ENCODE results near the gene THRA. TPM values are rescaled to one million over a fixed set of nuclear protein-coding genes. Genes with fewer than 3 reads are reported as not detected.

The THRA gene
- total and polyA plus RNA-seq, 2 donors: 9.9 to 14.3 TPM

GRCh38 chr17:40035162-40035559 lies 27.6 kb upstream of the THRA start:
- Histone ChIP-seq H3K27me3 (ENCODE audit: control insufficient read depth in 2 of 2, insufficient read depth in 1 of 2, low read length in 1 of 2) (no peaks in the 10 kb centered on the region), H3K4me1 (ENCODE audit: control insufficient read depth in 2 of 2, insufficient read depth in 2 of 2, low read length in 2 of 2) (no peaks in the 10 kb centered on the region), H3K36me3 (ENCODE audit: control insufficient read depth in 2 of 2, insufficient read depth in 2 of 2, low read length in 1 of 2) (peaks cover 57 to 62% of the 10 kb centered on the region in 2 donors), H3K9me3 (ENCODE audit: control insufficient read depth in 2 of 2, insufficient read depth in 1 of 2, low read length in 1 of 2) (no peaks in the 10 kb centered on the region), H3K27ac (ENCODE audit: low read depth in 1 of 2, low read length in 1 of 2) (no peak overlapping the region), H3K4me3 (ENCODE audit: low read length in 2 of 2) (no peak overlapping the region)
- no peak for DNase-seq (ENCODE audit: low read depth in 6 of 9, low spot score in 9 of 9)
- WGBS: 95% methylated on average over 12 of the region's 12 CpGs

DNA sequence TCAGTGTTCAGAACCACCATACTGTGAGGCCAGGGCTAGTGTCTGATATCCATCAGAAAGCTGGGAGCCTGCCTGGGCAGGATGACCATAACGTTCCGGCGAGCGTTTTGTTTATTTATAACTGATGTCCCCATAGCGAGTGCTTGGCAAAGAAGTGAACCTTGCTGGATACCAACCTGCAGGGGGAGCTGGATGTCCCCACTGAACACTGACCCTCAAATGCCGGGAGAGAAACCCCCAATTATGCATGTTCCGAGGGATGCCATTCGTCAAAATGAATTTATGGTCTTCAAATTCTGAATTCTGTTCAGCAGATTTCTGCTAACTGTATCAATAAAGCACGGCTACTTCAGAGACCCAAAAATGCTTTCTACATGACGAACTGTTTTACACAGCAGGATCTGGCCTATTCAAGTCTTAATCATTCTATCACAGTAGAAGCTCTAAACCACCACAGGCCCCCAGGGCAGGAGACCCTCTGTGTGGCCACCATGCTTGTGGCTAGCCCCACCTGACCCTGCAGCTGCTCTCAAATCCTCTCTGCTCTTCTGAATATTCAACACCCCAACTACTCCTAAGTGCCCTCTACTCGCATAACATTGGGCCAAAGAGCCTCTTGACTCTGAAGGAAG lies 23.8 kb upstream of the THRA start:
- Histone ChIP-seq H3K36me3 (ENCODE audit: control insufficient read depth in 2 of 2, insufficient read depth in 2 of 2, low read length in 1 of 2) (peaks cover 33 to 36% of the 10 kb centered on the region in 2 donors), H3K27ac (ENCODE audit: low read depth in 1 of 2, low read length in 1 of 2) (no peak overlapping the region), H3K4me1 (ENCODE audit: control insufficient read depth in 2 of 2, insufficient read depth in 2 of 2, low read length in 2 of 2) (no peaks in the 10 kb centered on the region), H3K4me3 (ENCODE audit: low read length in 2 of 2) (no peak overlapping the region), H3K9me3 (ENCODE audit: control insufficient read depth in 2 of 2, insufficient read depth in 1 of 2, low read length in 1 of 2) (no peaks in the 10 kb centered on the region), H3K27me3 (ENCODE audit: control insufficient read depth in 2 of 2, insufficient read depth in 1 of 2, low read length in 1 of 2) (no peaks in the 10 kb centered on the region)
- 84% methylated on average over 11 of the region's 11 CpGs for WGBS
- DNase-seq (ENCODE audit: low read depth in 6 of 9, low spot score in 9 of 9): peak in 1 of 9 donors; percentile 12

DNA sequence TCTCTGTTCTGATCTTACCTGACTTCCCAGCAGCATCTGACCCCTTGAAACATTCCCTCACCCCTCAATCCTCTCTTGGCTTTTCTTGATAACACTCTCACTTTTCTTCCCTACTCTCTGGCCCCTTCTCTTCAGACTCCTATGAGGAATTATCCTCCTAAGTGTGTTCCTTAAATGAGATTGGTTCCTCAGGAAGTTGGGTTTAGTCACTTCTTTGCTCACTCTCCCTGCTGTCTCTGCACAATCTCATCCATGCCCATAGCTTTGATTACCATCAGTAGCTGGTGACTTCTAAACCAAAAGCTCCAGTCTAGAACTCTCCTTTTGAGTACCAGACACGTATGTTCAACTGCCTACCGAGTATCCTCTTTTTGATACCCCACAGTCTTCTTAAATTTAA lies 21.6 kb upstream of the THRA start:
- Histone ChIP-seq H3K9me3 (ENCODE audit: control insufficient read depth in 2 of 2, insufficient read depth in 1 of 2, low read length in 1 of 2) (no peaks in the 10 kb centered on the region), H3K27ac (ENCODE audit: low read depth in 1 of 2, low read length in 1 of 2) (no peak overlapping the region), H3K4me3 (ENCODE audit: low read length in 2 of 2) (no peak overlapping the region), H3K4me1 (ENCODE audit: control insufficient read depth in 2 of 2, insufficient read depth in 2 of 2, low read length in 2 of 2) (no peaks in the 10 kb centered on the region), H3K27me3 (ENCODE audit: control insufficient read depth in 2 of 2, insufficient read depth in 1 of 2, low read length in 1 of 2) (no peaks in the 10 kb centered on the region), H3K36me3 (ENCODE audit: control insufficient read depth in 2 of 2, insufficient read depth in 2 of 2, low read length in 1 of 2) (peaks cover 16 to 18% of the 10 kb centered on the region in 2 donors)
- DNase-seq (ENCODE audit: low read depth in 6 of 9, low spot score in 9 of 9): no peak
- 94% methylated on average over 2 of the region's 2 CpGs for WGBS

- Histone ChIP-seq H3K36me3 (ENCODE audit: control insufficient read depth in 2 of 2, insufficient read depth in 2 of 2, low read length in 1 of 2) (peaks cover 0 to 11% of the 10 kb centered on the region in 2 donors), H3K4me3 (ENCODE audit: low read length in 2 of 2) (no peak overlapping the region), H3K4me1 (ENCODE audit: control insufficient read depth in 2 of 2, insufficient read depth in 2 of 2, low read length in 2 of 2) (peaks cover 4 to 24% of the 10 kb centered on the region in 2 donors), H3K9me3 (ENCODE audit: control insufficient read depth in 2 of 2, insufficient read depth in 1 of 2, low read length in 1 of 2) (no peaks in the 10 kb centered on the region), H3K27me3 (ENCODE audit: control insufficient read depth in 2 of 2, insufficient read depth in 1 of 2, low read length in 1 of 2) (peaks cover 0 to 14% of the 10 kb centered on the region in 2 donors), H3K27ac (ENCODE audit: low read depth in 1 of 2, low read length in 1 of 2) (no peak overlapping the region)
- WGBS: 94% methylated on average over 6 of the region's 6 CpGs
- no peak for DNase-seq (ENCODE audit: low read depth in 6 of 9, low spot score in 9 of 9)
These were observed 6.3 kb upstream of the THRA start for GRCh38 chr17:40056379-40057015.

DNA sequence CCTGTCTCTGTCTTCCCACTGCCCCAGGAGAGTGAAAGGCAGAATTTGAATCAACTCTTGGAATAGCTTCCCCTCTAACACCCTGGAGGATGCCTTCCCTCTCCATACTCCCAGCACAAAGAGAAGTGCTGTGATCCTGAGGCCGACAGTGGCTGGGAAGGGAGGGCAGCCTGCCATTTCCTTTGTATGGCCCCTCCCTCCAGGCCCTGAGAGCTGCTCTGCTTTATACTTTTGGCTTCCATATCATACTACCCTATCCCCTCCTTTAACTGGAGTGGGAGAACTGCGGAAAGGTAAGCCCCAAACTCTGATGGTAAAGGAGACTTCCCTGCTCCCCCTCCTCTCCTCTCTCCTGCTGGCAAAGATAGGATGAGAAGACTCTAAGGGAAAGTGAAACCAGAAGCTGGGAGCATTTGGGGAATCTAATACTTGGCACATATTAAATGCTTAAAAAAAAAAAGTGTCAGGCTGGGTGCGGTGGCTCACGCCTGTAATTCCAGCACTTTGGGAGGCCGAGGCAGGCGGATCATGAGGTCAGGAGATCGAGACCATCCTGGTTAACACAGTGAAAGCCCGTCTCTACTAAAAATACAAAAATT lies 4.5 kb upstream of the THRA start:
- Histone ChIP-seq H3K4me1 (ENCODE audit: control insufficient read depth in 2 of 2, insufficient read depth in 2 of 2, low read length in 2 of 2) (peaks cover 8 to 32% of the 10 kb centered on the region in 2 donors), H3K9me3 (ENCODE audit: control insufficient read depth in 2 of 2, insufficient read depth in 1 of 2, low read length in 1 of 2) (no peaks in the 10 kb centered on the region), H3K4me3 (ENCODE audit: low read length in 2 of 2) (no peak overlapping the region), H3K27me3 (ENCODE audit: control insufficient read depth in 2 of 2, insufficient read depth in 1 of 2, low read length in 1 of 2) (peaks cover 0 to 26% of the 10 kb centered on the region in 2 donors), H3K27ac (ENCODE audit: low read depth in 1 of 2, low read length in 1 of 2) (peak overlapping the region; percentile 4 to 46), H3K36me3 (ENCODE audit: control insufficient read depth in 2 of 2, insufficient read depth in 2 of 2, low read length in 1 of 2) (peaks cover 0 to under 1% of the 10 kb centered on the region in 2 donors)
- no peak for DNase-seq (ENCODE audit: low read depth in 6 of 9, low spot score in 9 of 9)
- 88% methylated on average over 8 of the region's 8 CpGs for WGBS

- H3K9me3 ChIP-seq (ENCODE audit: control insufficient read depth in 2 of 2, insufficient read depth in 1 of 2, low read length in 1 of 2): no peaks in the 10 kb centered on the region
- no peak for DNase-seq (ENCODE audit: low read depth in 6 of 9, low spot score in 9 of 9)
- H3K27ac ChIP-seq (ENCODE audit: low read depth in 1 of 2, low read length in 1 of 2): no peak overlapping the region
- peaks cover 0 to 28% of the 10 kb centered on the region in 2 donors for H3K27me3 ChIP-seq (ENCODE audit: control insufficient read depth in 2 of 2, insufficient read depth in 1 of 2, low read length in 1 of 2)
- 97% methylated on average over 1 of the region's 1 CpG for WGBS
- H3K4me3 ChIP-seq (ENCODE audit: low read length in 2 of 2): no peak overlapping the region
- H3K4me1 ChIP-seq (ENCODE audit: control insufficient read depth in 2 of 2, insufficient read depth in 2 of 2, low read length in 2 of 2): peaks cover 4 to 33% of the 10 kb centered on the region in 2 donors
- no peaks in the 10 kb centered on the region for H3K36me3 ChIP-seq (ENCODE audit: control insufficient read depth in 2 of 2, insufficient read depth in 2 of 2, low read length in 1 of 2)
These were observed 3.9 kb upstream of the THRA start for GRCh38 chr17:40058865-40059264.

- H3K4me3 ChIP-seq (ENCODE audit: low read length in 2 of 2): no peak overlapping the region
- peaks cover 0 to 28% of the 10 kb centered on the region in 2 donors for H3K27me3 ChIP-seq (ENCODE audit: control insufficient read depth in 2 of 2, insufficient read depth in 1 of 2, low read length in 1 of 2)
- H3K36me3 ChIP-seq (ENCODE audit: control insufficient read depth in 2 of 2, insufficient read depth in 2 of 2, low read length in 1 of 2): no peaks in the 10 kb centered on the region
- DNase-seq (ENCODE audit: low read depth in 6 of 9, low spot score in 9 of 9): no peak
- H3K4me1 ChIP-seq (ENCODE audit: control insufficient read depth in 2 of 2, insufficient read depth in 2 of 2, low read length in 2 of 2): peaks cover 10 to 40% of the 10 kb centered on the region in 2 donors
- H3K27ac ChIP-seq (ENCODE audit: low read depth in 1 of 2, low read length in 1 of 2): no peak overlapping the region
- H3K9me3 ChIP-seq (ENCODE audit: control insufficient read depth in 2 of 2, insufficient read depth in 1 of 2, low read length in 1 of 2): no peaks in the 10 kb centered on the region
- 91% methylated on average over 8 of the region's 8 CpGs for WGBS
These were observed 2.9 kb upstream of the THRA start for GRCh38 chr17:40059729-40060475.

GRCh38 chr17:40060887-40061608 lies 1.7 kb upstream of the THRA start:
- peaks cover 10 to 50% of the 10 kb centered on the region in 2 donors for H3K4me1 ChIP-seq (ENCODE audit: control insufficient read depth in 2 of 2, insufficient read depth in 2 of 2, low read length in 2 of 2)
- H3K36me3 ChIP-seq (ENCODE audit: control insufficient read depth in 2 of 2, insufficient read depth in 2 of 2, low read length in 1 of 2): no peaks in the 10 kb centered on the region
- H3K4me3 ChIP-seq (ENCODE audit: low read length in 2 of 2): no peak overlapping the region
- no peaks in the 10 kb centered on the region for H3K9me3 ChIP-seq (ENCODE audit: control insufficient read depth in 2 of 2, insufficient read depth in 1 of 2, low read length in 1 of 2)
- peak in 1 of 9 donors; percentile 55 for DNase-seq (ENCODE audit: low read depth in 6 of 9, low spot score in 9 of 9)
- H3K27me3 ChIP-seq (ENCODE audit: control insufficient read depth in 2 of 2, insufficient read depth in 1 of 2, low read length in 1 of 2): peaks cover 0 to 28% of the 10 kb centered on the region in 2 donors
- 82% methylated on average over 11 of the region's 11 CpGs for WGBS
- peak overlapping the region in 1 of 2 donors; percentile 10 for H3K27ac ChIP-seq (ENCODE audit: low read depth in 1 of 2, low read length in 1 of 2)
